Natural killer cell (primary cell): ENCODE measurements around the gene GID8. TPM values are rescaled to one million over a fixed set of nuclear protein-coding genes. Genes with fewer than 3 reads are reported as not detected.

Experiments used
- ATAC-seq, 3 donors: fragments of 150-1000 bp in 2 of 3; fragments of 200-7000 bp in 1 of 3; cut with Tn5 transposase; 1 replicate in 1 of 3; 2 replicates in 2 of 3; pipeline ENCODE4 v1.10.0; 2021; ENCODE audit warnings: mild to moderate bottlenecking in 2 of 3, moderate library complexity in 2 of 3
- DNase-seq, 2 donors: peaks; one replicate each; pipeline versions ENCODE4 v3.0.0 to v3.0.0-alpha.2; 2013 to 2021; ENCODE audit warnings: mixed read lengths in 1 of 2
- H3K27ac ChIP-seq: one replicate; pipeline ENCODE4 v1.5.1; 2013; ENCODE audit warnings: mild to moderate bottlenecking, low read length
- H3K27me3 ChIP-seq: one replicate; pipeline ENCODE4 v1.6.1; 2013; ENCODE audit warnings: low read length; ENCODE audit not compliant: control insufficient read depth, insufficient read depth
- H3K36me3 ChIP-seq: one replicate; pipeline ENCODE4 v1.6.1; 2013; ENCODE audit warnings: low read length; ENCODE audit not compliant: control insufficient read depth, insufficient read depth
- H3K4me1 ChIP-seq: one replicate; pipeline ENCODE4 v1.6.1; 2013; ENCODE audit warnings: low read length; ENCODE audit not compliant: control insufficient read depth, insufficient read depth
- H3K4me3 ChIP-seq: one replicate; pipeline ENCODE4 v1.5.1; 2013; ENCODE audit warnings: low read length
- H3K9me3 ChIP-seq: one replicate; pipeline ENCODE4 v1.6.1; 2013; ENCODE audit warnings: low read length; ENCODE audit not compliant: control insufficient read depth, insufficient read depth
- H3K27ac Mint-ChIP-seq, 2 donors: one replicate each; pipeline ENCODE4 v1.8.0; 2022; ENCODE audit warnings: mild to moderate bottlenecking in 2 of 2, mixed read lengths in 2 of 2, moderate library complexity in 1 of 2
- H3K27me3 Mint-ChIP-seq, 2 donors: one replicate each; pipeline ENCODE4 v1.8.0; 2022; ENCODE audit warnings: low read depth in 2 of 2, mixed read lengths in 2 of 2
- H3K36me3 Mint-ChIP-seq: one replicate; pipeline ENCODE4 v1.8.0; 2022; ENCODE audit warnings: mixed read lengths
- H3K4me1 Mint-ChIP-seq, 2 donors: one replicate each; pipeline ENCODE4 v1.8.0; 2022; ENCODE audit warnings: mixed read lengths in 2 of 2
- H3K4me3 Mint-ChIP-seq: one replicate; pipeline ENCODE4 v1.8.0; 2022; ENCODE audit warnings: mild to moderate bottlenecking, moderate library complexity, mixed read lengths
- H3K9me3 Mint-ChIP-seq, 2 donors: one replicate each; pipeline ENCODE4 v1.8.0; 2022; ENCODE audit warnings: mixed read lengths in 2 of 2
- CTCF ChIP-seq: fragments of 200-600 bp; IDR thresholded peaks from one replicate; pipeline ENCODE4 v1.8.0; 2022; ENCODE audit warnings: antibody characterized with exemption
- WGBS: methylation state at CpG from one replicate; pipeline ENCODE4 v1.1.7; 2013; ENCODE audit warnings: missing lambda C conversion rate; ENCODE audit not compliant: insufficient coverage; 5-methylcytosine and 5-hydroxymethylcytosine counted together
- intact Hi-C: fragments of 100-400 bp; cut with micrococcal nuclease; formaldehyde crosslinking; loops from one replicate; pipeline ENCODE4 v1.14.2; 2022
- total RNA-seq, 4 donors: library from RNA; stranded (reverse); fragments of 120-200 nt in 1 of 4; gene quantifications; one replicate each; pipeline versions ENCODE4 v1.2.3 to v1.2.4, GENCODE V29; 2013 to 2022

GID8 gene
- total RNA-seq, 3 donors from 2014 or later (not counting 1 experiment from before 2014, with no cell fraction given): 45.1 to 60.1 (median 53.1) TPM

GRCh38 chr20:62961310-62961783, 23.4 kb downstream of the GID8 start:
- DNase-seq (no peak), ATAC-seq (no peak)
- no peaks in the 10 kb centered on the region for H3K9me3 ChIP-seq
- no peaks in the 10 kb centered on the region for H3K36me3 Mint-ChIP-seq
- H3K4me3 Mint-ChIP-seq: no peak overlapping the region
- intact Hi-C loops: no loop called here
- WGBS: 94% methylated on average over 19 of the region's 19 CpGs
- H3K4me1 Mint-ChIP-seq: peaks cover 9 to 11% of the 10 kb centered on the region in 2 donors
- no peak overlapping the region for H3K27ac Mint-ChIP-seq
- H3K9me3 Mint-ChIP-seq: no peaks in the 10 kb centered on the region
- H3K4me1 ChIP-seq: peaks cover 20% of the 10 kb centered on the region
- H3K27me3 ChIP-seq: no peaks in the 10 kb centered on the region
- no peak overlapping the region for H3K27ac ChIP-seq
- H3K36me3 ChIP-seq: peaks cover 16% of the 10 kb centered on the region
- H3K27me3 Mint-ChIP-seq: no peaks in the 10 kb centered on the region
- no peak for TF ChIP-seq CTCF
- no peak overlapping the region for H3K4me3 ChIP-seq

- ATAC-seq (no peak), DNase-seq (no peak)
- H3K27ac Mint-ChIP-seq: no peak overlapping the region
- peaks cover 20% of the 10 kb centered on the region for H3K4me1 ChIP-seq
- H3K27me3 Mint-ChIP-seq: no peaks in the 10 kb centered on the region
- no peaks in the 10 kb centered on the region for H3K9me3 Mint-ChIP-seq
- no peak overlapping the region for H3K27ac ChIP-seq
- no peaks in the 10 kb centered on the region for H3K9me3 ChIP-seq
- no peaks in the 10 kb centered on the region for H3K27me3 ChIP-seq
- no peak overlapping the region for H3K4me3 ChIP-seq
- peaks cover 9 to 11% of the 10 kb centered on the region in 2 donors for H3K4me1 Mint-ChIP-seq
- H3K4me3 Mint-ChIP-seq: no peak overlapping the region
- H3K36me3 ChIP-seq: peaks cover 16% of the 10 kb centered on the region
- intact Hi-C loops: no loop called here
- TF ChIP-seq CTCF: no peak
- H3K36me3 Mint-ChIP-seq: no peaks in the 10 kb centered on the region
- 89% methylated on average over 8 of the region's 8 CpGs for whole genome bisulfite sequencing
These were observed 23.9 kb downstream of the GID8 start for GRCh38 chr20:62961799-62962198.

- no peak for DNase-seq
- no peak for TF ChIP-seq CTCF
- Mint-ChIP-seq H3K36me3 (no peaks in the 10 kb centered on the region), H3K4me1 (peaks cover 9 to 11% of the 10 kb centered on the region in 2 donors), H3K27me3 (no peaks in the 10 kb centered on the region), H3K4me3 (no peak overlapping the region), H3K9me3 (no peaks in the 10 kb centered on the region), H3K27ac (no peak overlapping the region)
- WGBS: 97% methylated on average over 30 of the region's 30 CpGs
- H3K4me1 ChIP-seq: peaks cover 20% of the 10 kb centered on the region
- H3K27me3 ChIP-seq: no peaks in the 10 kb centered on the region
- no peaks in the 10 kb centered on the region for H3K9me3 ChIP-seq
- no peak overlapping the region for H3K4me3 ChIP-seq
- ATAC-seq: no peak
- H3K27ac ChIP-seq: no peak overlapping the region
- peaks cover 12% of the 10 kb centered on the region for H3K36me3 ChIP-seq
- intact Hi-C loops: no loop called here
These were observed 24.4 kb downstream of the GID8 start for GRCh38 chr20:62962221-62962879.
